IMR-90 (cell line): ENCODE measurements around the gene GLRA2. TPM values are rescaled to one million over a fixed set of nuclear protein-coding genes. Genes with fewer than 3 reads are reported as not detected.

Experiments used
- ATAC-seq: fragments of 200-7000 bp; cut with Tn5 transposase; 2 replicates; pipeline ENCODE4 v1.9.1; 2020; ENCODE audit warnings: low read depth, mild to moderate bottlenecking, moderate library complexity
- BruUV-seq: library from RNA; stranded (reverse); fragments of 400-500 nt; replicated peaks from 2 replicates; lab custom pipeline; 2021; lab: Mats Ljungman, UMichigan
- CTCF ChIA-PET: fragments of 300-600 bp; formaldehyde crosslinking; extraction: SDS; loops from one replicate; lab custom pipeline; 2021; ENCODE audit warnings: antibody characterized with exemption; lab: Yijun Ruan, JAX
- POLR2A ChIA-PET: fragments of 300-600 bp; sonication (Branson Sonifier 250); formaldehyde crosslinking; loops from one replicate; lab custom pipeline; 2022; ENCODE audit warnings: antibody characterized with exemption; ENCODE audit not compliant: unreplicated experiment; lab: Charles Lee
- DNase-seq: peaks from one replicate; pipeline ENCODE4 v3.0.0; 2013
- H2AFZ ChIP-seq: replicated peaks from 2 replicates; pipeline ENCODE3; 2013; ENCODE audit warnings: low read length, mild to moderate bottlenecking; ENCODE audit not compliant: poor library complexity
- H2AK5ac ChIP-seq: 2 replicates; pipeline ENCODE4 v1.6.1; 2013; ENCODE audit warnings: low read depth, low read length, inconsistent platforms
- H2AK9ac ChIP-seq: replicated peaks from 2 replicates; pipeline ENCODE3; 2013; ENCODE audit warnings: mild to moderate bottlenecking, low read depth, low read length, moderate library complexity; ENCODE audit not compliant: poor library complexity
- H2BK120ac ChIP-seq: 2 replicates; pipeline ENCODE4 v1.6.1; 2013; ENCODE audit warnings: low read depth, low read length, inconsistent platforms
- H2BK15ac ChIP-seq: 3 replicates; pipeline ENCODE4 v1.6.1; 2013; ENCODE audit warnings: low read depth, low read length, inconsistent platforms
- H2BK20ac ChIP-seq: 2 replicates; pipeline ENCODE4 v1.6.1; 2013; ENCODE audit warnings: low read depth, mild to moderate bottlenecking, inconsistent platforms, low read length, moderate library complexity
- H2BK5ac ChIP-seq: 2 replicates; pipeline ENCODE4 v1.6.1; 2013; ENCODE audit warnings: mild to moderate bottlenecking, low read depth, low read length, inconsistent platforms; ENCODE audit not compliant: poor library complexity, severe bottlenecking
- H3K14ac ChIP-seq: replicated peaks from 2 replicates; pipeline ENCODE4 v1.6.1; 2013; ENCODE audit warnings: low read depth, low read length, inconsistent platforms
- H3K18ac ChIP-seq: 2 replicates; pipeline ENCODE4 v1.6.1; 2013; ENCODE audit warnings: low read depth, low read length, control low read depth
- H3K23ac ChIP-seq: 2 replicates; pipeline ENCODE4 v1.6.1; 2013; ENCODE audit warnings: low read depth, low read length, inconsistent platforms
- H3K27ac ChIP-seq: 2 replicates; pipeline ENCODE4 v1.5.1; 2013; ENCODE audit warnings: mild to moderate bottlenecking, control low read depth, low read length; ENCODE audit not compliant: insufficient read depth
- H3K27me3 ChIP-seq: 2 replicates; pipeline ENCODE4 v1.6.1; 2013; ENCODE audit warnings: low read length; ENCODE audit not compliant: control insufficient read depth, insufficient read depth
- H3K36me3 ChIP-seq: 2 replicates; pipeline ENCODE4 v1.6.1; 2013; ENCODE audit warnings: low read length, mixed read lengths; ENCODE audit not compliant: control insufficient read depth, insufficient read depth
- H3K4ac ChIP-seq: 2 replicates; pipeline ENCODE4 v1.6.1; 2013; ENCODE audit warnings: low read depth, low read length, inconsistent platforms
- H3K4me1 ChIP-seq: 2 replicates; pipeline ENCODE4 v1.6.1; 2013; ENCODE audit warnings: low read length, mixed read lengths; ENCODE audit not compliant: control insufficient read depth, insufficient read depth
- H3K4me2 ChIP-seq: 2 replicates; pipeline ENCODE4 v1.6.1; 2013; ENCODE audit warnings: low read depth, mild to moderate bottlenecking, control low read depth, low read length, moderate library complexity
- H3K4me3 ChIP-seq: 2 replicates; pipeline ENCODE4 v1.5.1; 2013; ENCODE audit warnings: low read depth, mild to moderate bottlenecking, control low read depth, low read length, moderate library complexity; ENCODE audit not compliant: insufficient read depth
- H3K56ac ChIP-seq: 2 replicates; pipeline ENCODE4 v1.6.1; 2013; ENCODE audit warnings: low read length, inconsistent platforms; ENCODE audit not compliant: insufficient read depth; ENCODE audit errors: extremely low read depth
- H3K79me1 ChIP-seq, 2 experiments: 2 replicates each; pipeline ENCODE4 v1.6.1; 2013; ENCODE audit warnings: low read length in 2 of 2, inconsistent platforms in 1 of 2, low read depth in 1 of 2
- H3K9ac ChIP-seq: 2 replicates; pipeline ENCODE4 v1.6.1; 2013; ENCODE audit warnings: low read depth, low read length, control low read depth
- H3K9me1 ChIP-seq: 2 replicates; pipeline ENCODE4 v1.6.1; 2013; ENCODE audit warnings: low read length, inconsistent platforms; ENCODE audit not compliant: insufficient read depth
- H3K9me3 ChIP-seq: 2 replicates; pipeline ENCODE4 v1.6.1; 2013; ENCODE audit warnings: low read length; ENCODE audit not compliant: control insufficient read depth, insufficient read depth
- H4K20me1 ChIP-seq: 2 replicates; pipeline ENCODE4 v1.6.1; 2013; ENCODE audit warnings: low read length, inconsistent platforms; ENCODE audit not compliant: insufficient read depth
- H4K5ac ChIP-seq: 2 replicates; pipeline ENCODE4 v1.6.1; 2013; ENCODE audit warnings: mild to moderate bottlenecking, low read depth, low read length, control low read depth
- H4K8ac ChIP-seq, 2 experiments: 2 replicates each; pipeline ENCODE4 v1.6.1; 2013; ENCODE audit warnings: low read depth in 2 of 2, low read length in 2 of 2, control low read depth in 1 of 2, inconsistent platforms in 1 of 2
- H4K91ac ChIP-seq: 2 replicates; pipeline ENCODE4 v1.6.1; 2013; ENCODE audit warnings: low read depth, low read length, inconsistent platforms; ENCODE audit not compliant: insufficient read depth
- CHD1 ChIP-seq: IDR thresholded peaks from 2 replicates; pipeline ENCODE4 v1.6.1; 2012; ENCODE audit warnings: low read depth, low read length, improper control_type of control experiment
- CTCF ChIP-seq: conservative IDR thresholded peaks from 2 replicates; pipeline ENCODE4 v1.5.1; 2012; ENCODE audit warnings: mild to moderate bottlenecking, low read depth, low read length, improper control_type of control experiment
- ELK1 ChIP-seq: fragments of 150-350 bp; IDR thresholded peaks from 2 replicates; pipeline ENCODE4 v1.6.1; 2016; ENCODE audit warnings: low read depth, mild to moderate bottlenecking, low read length, moderate library complexity, borderline replicate concordance
- FOS ChIP-seq: fragments of 150-350 bp; IDR thresholded peaks from 2 replicates; pipeline ENCODE4 v1.6.1; 2016; ENCODE audit warnings: low read depth, low read length
- MAFK ChIP-seq: IDR thresholded peaks from 2 replicates; pipeline ENCODE4 v1.6.1; 2012; ENCODE audit warnings: low read depth, low read length, improper control_type of control experiment
- POLR2A ChIP-seq: IDR thresholded peaks from 2 replicates; pipeline ENCODE4 v1.6.1; 2012; ENCODE audit warnings: mild to moderate bottlenecking, low read depth, low read length
- RCOR1 ChIP-seq: IDR thresholded peaks from 2 replicates; pipeline ENCODE4 v1.6.1; 2012; ENCODE audit warnings: mild to moderate bottlenecking, low read length, improper control_type of control experiment; ENCODE audit not compliant: insufficient replicate concordance
- WGBS, 2 experiments: methylation state at CpG; one replicate each; pipeline versions ENCODE4 v1.1.5 to v1.1.7; 2013; ENCODE audit warnings: missing lambda C conversion rate in 2 of 2; ENCODE audit not compliant: insufficient read length in 1 of 2; ENCODE audit errors: extremely low coverage in 2 of 2; 5-methylcytosine and 5-hydroxymethylcytosine counted together
- dilution Hi-C: fragments of 300-500 bp; cut with HindIII; formaldehyde crosslinking; loops from one replicate; pipeline ENCODE4 v1.14.3; 2018; ENCODE audit warnings: low sequenced_read_pairs; ENCODE audit not compliant: unreplicated experiment
- in situ Hi-C: fragments of 300-500 bp; cut with MboI; formaldehyde crosslinking; loops from 3 replicates; pipeline ENCODE4 v1.14.3; 2019; ENCODE audit warnings: low sequenced_read_pairs, inconsistent platforms, mixed read lengths
- intact Hi-C: fragments of 100-400 bp; cut with micrococcal nuclease; formaldehyde crosslinking; loops from 2 replicates; pipeline ENCODE4 v1.10.0; 2022
- polyA plus RNA-seq, 3 experiments: library from polyadenylated mRNA; depleted of rRNA; stranded (reverse); fragments of >200 nt; gene quantifications; 2 replicates each; pipeline ENCODE4 v1.2.3, GENCODE V29; 2012; ENCODE audit warnings: low replicate concordance in 1 of 3
- total RNA-seq: library from RNA; depleted of rRNA; stranded (reverse); fragments of >200 nt; gene quantifications from 2 replicates; pipeline ENCODE4 v1.2.3, GENCODE V29; 2012

GLRA2 gene
- total and polyA plus RNA-seq, 2 of the 4 experiments (the other 2 are of a cell fraction), result not detected

DNA sequence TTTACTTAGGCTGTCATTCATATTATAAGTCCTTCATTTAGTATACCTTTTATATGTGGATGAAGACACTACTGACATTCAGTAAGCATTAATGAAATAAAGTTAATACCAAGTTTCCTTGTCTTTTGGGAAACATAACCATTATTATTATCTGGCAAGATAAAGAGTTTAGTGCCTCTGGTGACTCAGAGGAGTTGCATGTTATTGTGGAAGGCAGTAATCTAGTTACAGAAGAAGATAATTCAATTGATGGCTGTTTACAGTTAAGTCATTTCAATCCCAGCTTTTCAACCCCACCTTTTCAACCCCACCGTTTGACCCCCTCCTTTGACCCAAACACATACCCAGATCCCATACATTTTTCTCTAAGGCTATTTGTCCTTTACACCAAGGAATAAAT is 199.7 kb downstream of the GLRA2 start:
- ATAC-seq (no peak), DNase-seq (peak; percentile 21)
- CTCF ChIA-PET, result no interaction called here

More for the DNA sequence above, 199.7 kb downstream of the GLRA2 start:
- Histone ChIP-seq H3K14ac (no peak overlapping the region), H4K8ac (no peak overlapping the region), H3K9me3 (no peaks in the 10 kb centered on the region), H3K27me3 (no peaks in the 10 kb centered on the region), H3K23ac (no peak overlapping the region), H2AK5ac (no peak overlapping the region), H3K4me2 (no peak overlapping the region), H3K79me1 (no peaks in the 10 kb centered on the region), H3K4ac (no peak overlapping the region), H2AFZ (no peak overlapping the region), H4K20me1 (no peaks in the 10 kb centered on the region), H3K27ac (no peak overlapping the region), H3K9me1 (no peaks in the 10 kb centered on the region), H2BK5ac (no peak overlapping the region), H3K4me3 (no peak overlapping the region), H4K5ac (no peak overlapping the region), H2BK120ac (no peak overlapping the region), H3K36me3 (no peaks in the 10 kb centered on the region), H2AK9ac (no peak overlapping the region), H2BK20ac (no peak overlapping the region), H3K56ac (no peak overlapping the region), H4K91ac (no peak overlapping the region), H3K9ac (no peak overlapping the region), H2BK15ac (no peak overlapping the region), H3K4me1 (no peaks in the 10 kb centered on the region), H3K18ac (no peak overlapping the region)
- in situ Hi-C loops (no loop called here), intact Hi-C loops (no loop called here), dilution Hi-C loops (no loop called here)
- POLR2A ChIA-PET, result no interaction called here
- no TSS peak for BruUV-seq
- no CpG with 5 or more reads among the region's 1 CpG for WGBS, 2 experiments
- no peak for TF ChIP-seq FOS
- no peak for TF ChIP-seq CHD1
- TF ChIP-seq ELK1, result no peak
- TF ChIP-seq POLR2A, result no peak
- TF ChIP-seq MAFK, result no peak
- TF ChIP-seq CTCF, result no peak
- TF ChIP-seq RCOR1, result no peak
